ENCODE data around the gene ITPRID2. TPM values are rescaled to one million over a fixed set of nuclear protein-coding genes. Genes with fewer than 3 reads are reported as not detected.

Gene ITPRID2
- total and polyA plus RNA-seq, 2 of the 8 experiments (the other 6 are each of a cell fraction or from before 2014, with no cell fraction given): 1.9 to 12.6 TPM

GRCh38 chr2:181890271-181890670, 1.3 kb upstream of the ITPRID2 start:
- Histone ChIP-seq H4K91ac (replicated peaks; ENCODE audit: insufficient read length, low read length) (no peak overlapping the region), H4K20me1 (replicated peaks in 1 of 2; ENCODE audit: control insufficient read depth in 1 of 2, insufficient read depth in 2 of 2, low read length in 2 of 2) (no peaks in the 10 kb centered on the region), H3K18ac (ENCODE audit: extremely low read depth, low read length) (no peak overlapping the region), H3K23me2 (ENCODE audit: low read depth, low read length) (peaks cover 8% of the 10 kb centered on the region), H3K9ac (replicated peaks in 1 of 4; ENCODE audit: extremely low read depth in 1 of 4, low read depth in 3 of 4, low read length in 3 of 4) (no peak overlapping the region), H3K23ac (ENCODE audit: insufficient read length) (no peak overlapping the region), H3K4me2 (ENCODE audit: insufficient read depth in 1 of 2, low read depth in 2 of 2, low read length in 2 of 2) (no peak overlapping the region), H2BK20ac (ENCODE audit: low read length) (no peak overlapping the region), H3K36me3 (ENCODE audit: control insufficient read depth in 2 of 4, insufficient read depth in 4 of 4, low read length in 3 of 4) (no peaks in the 10 kb centered on the region), H2AK5ac (ENCODE audit: low read depth, low read length) (no peak overlapping the region), H4K8ac (ENCODE audit: extremely low read depth, insufficient read depth, low read length) (no peak overlapping the region), H2BK12ac (ENCODE audit: low read depth, low read length) (no peak overlapping the region), H2AFZ (ENCODE audit: low read length) (no peak overlapping the region), H3K56ac (replicated peaks; ENCODE audit: insufficient read length, low read depth, low read length) (no peak overlapping the region), H3K9me3 (ENCODE audit: insufficient read depth in 2 of 2, low read depth in 1 of 2, low read length in 1 of 2) (no peaks in the 10 kb centered on the region), H3K4ac (replicated peaks; ENCODE audit: insufficient read length, low read depth, low read length) (no peak overlapping the region), H3K27me3 (replicated peaks in 1 of 4; ENCODE audit: control insufficient read depth in 3 of 4, extremely low read depth in 1 of 4, insufficient read depth in 3 of 4, low read length in 3 of 4) (no peaks in the 10 kb centered on the region; a peak in 2 of 7 replicates), H3K4me1 (replicated peaks in 1 of 4; ENCODE audit: control insufficient read depth in 3 of 4, insufficient read depth in 4 of 4, low read length in 3 of 4) (peaks cover 0 to 4% (median 0%) of the 10 kb centered on the region in 4 experiments; a peak in 2 of 7 replicates), H4K5ac (ENCODE audit: insufficient read length, low read depth, low read length) (no peak overlapping the region), H2BK120ac (replicated peaks; ENCODE audit: low read depth, low read length) (no peak overlapping the region), H2BK15ac (ENCODE audit: low read length) (no peak overlapping the region), H3K79me1 (ENCODE audit: low read depth, low read length) (no peaks in the 10 kb centered on the region), H3K4me3 (ENCODE audit: extremely low read depth in 1 of 4, insufficient read depth in 2 of 4, low read depth in 3 of 4, low read length in 4 of 4) (no peak overlapping the region), H3K14ac (ENCODE audit: insufficient read length) (no peak overlapping the region), H3K79me2 (ENCODE audit: control insufficient read depth in 1 of 2, insufficient read depth in 2 of 2, low read length in 2 of 2) (no peaks in the 10 kb centered on the region), H2BK5ac (ENCODE audit: low read depth, low read length) (no peak overlapping the region), H3K27ac (ENCODE audit: low read depth, low read length) (no peak overlapping the region)
- FAIRE-seq (no peak), DNase-seq (ENCODE audit: low read depth in 1 of 2, low spot score in 2 of 2) (no peak)
- WGBS, 2 experiments (ENCODE audit: extremely low coverage in 1 of 2, insufficient coverage in 1 of 2, insufficient read length in 1 of 2, insufficient replicate concordance in 2 of 2, low coverage in 1 of 2, low lambda C conversion rate in 2 of 2, missing lambda C conversion rate in 1 of 2): 95% methylated on average over 2 of the region's 2 CpGs; no CpG with 5 or more reads in 1 of the 2 experiments
- POLR2A ChIA-PET (ENCODE audit: partially characterized antibody): no interaction called here
- CTCF ChIA-PET (ENCODE audit: partially characterized antibody): interaction anchor here (0.8 to 4.2 kb wide), 6 partner anchors 13 to 232 kb away, joined by 3 to 31 read pairs (median 4); no protein-coding TSS in a partner anchor
- TF ChIP-seq BACH1 (IDR thresholded peaks at IDR 0.05; ENCODE audit: low read length): no peak
- TF ChIP-seq, protein P1, sequence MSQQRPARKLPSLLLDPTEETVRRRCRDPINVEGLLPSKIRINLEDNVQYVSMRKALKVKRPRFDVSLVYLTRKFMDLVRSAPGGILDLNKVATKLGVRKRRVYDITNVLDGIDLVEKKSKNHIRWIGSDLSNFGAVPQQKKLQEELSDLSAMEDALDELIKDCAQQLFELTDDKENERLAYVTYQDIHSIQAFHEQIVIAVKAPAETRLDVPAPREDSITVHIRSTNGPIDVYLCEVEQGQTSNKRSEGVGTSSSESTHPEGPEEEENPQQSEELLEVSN (IDR thresholded peaks at IDR 0.05): no peak
- TF ChIP-seq RAD21 (IDR thresholded peaks at IDR 0.05 in 1 of 2, conservative IDR thresholded peaks at IDR 0.05 in 1 of 2; ENCODE audit: low read depth in 2 of 2, low read length in 2 of 2): no peak
- TF ChIP-seq TAF1 (IDR thresholded peaks at IDR 0.05; ENCODE audit: low read depth, low read length): no peak
- TF ChIP-seq RXRA (IDR thresholded peaks at IDR 0.05; ENCODE audit: insufficient read depth, low read depth, low read length): no peak

Data from H1 (cell line).